Measurements from ENCODE around the gene C1orf105.

Gene C1orf105

DNA sequence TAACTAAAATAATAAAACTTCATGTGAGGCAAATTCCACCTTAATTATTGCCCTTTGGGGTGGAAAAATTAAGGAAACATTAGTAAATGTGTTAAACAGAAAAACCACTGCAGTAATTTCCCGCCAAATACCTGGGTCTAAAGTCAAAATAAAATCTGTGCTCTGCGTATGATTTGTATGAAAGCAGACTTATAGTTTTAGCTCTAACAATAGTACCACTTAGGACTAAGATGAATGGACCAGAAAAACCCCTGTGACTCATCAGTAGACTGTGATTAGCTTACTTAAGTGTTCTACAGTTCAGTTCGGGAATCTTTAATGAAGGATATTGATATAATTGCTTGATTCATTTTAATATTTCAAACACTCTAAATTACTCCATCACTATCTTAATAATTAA, 23.3 kb upstream of the C1orf105 start:
- DNase-seq (ENCODE audit: low spot score) = no peak

GRCh38 chr1:172397633-172398032, 22.9 kb upstream of the C1orf105 start:
- no peak for DNase-seq (ENCODE audit: low spot score)

DNA sequence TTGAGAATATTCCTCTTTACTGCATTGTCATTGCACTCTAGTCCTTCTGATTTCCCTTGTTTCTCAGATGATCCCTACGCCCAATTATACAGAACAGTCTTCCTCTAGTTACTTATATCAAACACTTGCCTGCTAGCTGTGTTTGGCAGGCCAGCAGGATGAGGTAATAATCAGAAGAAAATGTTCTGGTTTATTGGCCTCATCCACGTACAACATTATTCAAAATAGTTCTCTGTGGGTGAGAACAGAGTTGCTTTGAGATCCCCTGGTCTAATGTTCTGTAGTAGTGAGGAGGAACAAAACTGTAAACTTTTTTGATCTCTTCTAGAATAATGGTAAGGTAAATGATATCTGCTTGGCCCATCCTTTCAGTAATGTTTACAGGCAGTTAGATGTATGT, 22.3 kb upstream of the C1orf105 start:
- no peak for DNase-seq (ENCODE audit: low spot score)

DNA sequence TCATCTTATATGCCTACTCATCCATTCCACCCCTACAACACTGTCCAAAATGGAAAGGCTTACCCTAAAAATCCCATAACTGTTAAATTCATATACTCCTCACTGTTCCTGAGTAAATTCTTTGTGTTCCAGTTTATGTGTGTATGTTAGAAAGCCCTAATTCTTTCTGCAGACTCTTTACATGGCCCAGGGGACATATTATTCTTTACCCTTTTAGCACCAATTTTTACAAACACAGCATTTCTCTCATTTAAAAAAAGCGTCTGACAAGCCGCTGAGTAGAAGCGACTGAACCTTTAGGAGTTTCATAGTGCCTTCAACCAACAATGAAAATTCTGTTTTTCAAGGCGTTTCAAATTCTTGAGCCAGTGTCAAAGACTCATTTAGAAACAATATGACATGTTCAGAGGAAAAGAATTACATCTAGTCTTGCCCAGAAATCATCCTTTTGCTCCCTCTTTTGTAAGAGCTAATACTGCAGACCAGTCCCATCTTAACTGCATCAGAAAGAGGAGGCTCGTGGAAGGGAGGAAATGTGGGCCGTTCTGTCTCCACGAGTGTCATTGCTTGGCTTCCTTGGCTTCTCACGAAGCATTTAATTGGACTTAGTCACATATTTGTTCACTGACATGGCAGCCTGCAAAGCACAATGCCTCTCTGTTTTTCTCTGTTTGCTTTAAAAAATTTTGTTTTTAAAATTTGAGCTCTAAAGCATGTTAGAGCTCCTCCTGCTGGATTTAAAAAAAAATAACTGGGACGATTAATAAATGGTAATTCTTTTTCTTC, 21.3 kb upstream of the C1orf105 start:
- peak; percentile 88 for DNase-seq (ENCODE audit: low spot score)

DNA sequence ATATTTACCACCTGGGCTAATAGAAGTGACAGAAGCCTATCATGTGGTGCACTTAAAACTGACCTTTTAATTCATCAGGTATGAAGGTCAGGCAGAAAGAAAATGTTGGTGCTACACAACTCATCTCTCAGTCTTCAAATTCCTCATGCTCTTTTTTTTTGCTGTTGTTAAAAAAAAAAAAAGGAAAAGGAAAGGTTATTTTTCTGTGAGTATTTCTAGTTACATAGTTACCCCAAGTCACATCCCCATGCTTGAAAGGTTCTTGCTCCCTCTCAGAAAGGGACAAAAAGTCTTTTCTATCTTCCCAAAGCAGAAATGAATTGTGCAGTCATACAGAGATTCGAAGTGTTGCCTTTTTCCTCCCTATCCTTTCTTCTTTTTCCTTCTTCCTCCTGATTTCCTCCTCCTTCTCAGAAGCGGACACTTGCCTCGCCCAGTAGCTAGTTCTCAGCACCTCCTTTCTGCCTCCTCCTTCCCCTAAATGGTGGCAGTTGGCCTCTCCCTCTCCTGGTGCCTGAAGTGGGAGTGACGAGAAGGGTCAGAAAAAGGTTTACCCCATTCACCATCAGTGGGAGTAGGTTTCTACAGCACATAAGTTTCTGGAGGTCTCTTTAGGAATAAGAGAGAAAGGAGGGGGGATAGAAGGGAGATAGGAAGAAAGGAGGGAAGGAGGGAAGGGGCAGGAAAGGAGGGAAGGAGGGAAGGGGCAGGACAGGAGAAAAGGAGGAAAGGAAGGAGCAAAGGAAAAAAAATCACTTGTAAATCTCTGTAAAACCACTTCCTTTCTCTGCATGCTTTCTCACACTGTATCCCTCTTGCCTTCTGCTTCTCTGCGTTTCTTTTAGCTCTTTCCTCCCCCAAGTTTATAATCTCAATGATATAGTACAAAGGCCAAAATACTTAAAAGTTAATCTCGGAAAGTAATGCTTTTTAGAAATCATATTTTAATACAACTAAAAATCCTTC, 20.4 kb upstream of the C1orf105 start:
- DNase-seq (ENCODE audit: low spot score) = no peak

DNA sequence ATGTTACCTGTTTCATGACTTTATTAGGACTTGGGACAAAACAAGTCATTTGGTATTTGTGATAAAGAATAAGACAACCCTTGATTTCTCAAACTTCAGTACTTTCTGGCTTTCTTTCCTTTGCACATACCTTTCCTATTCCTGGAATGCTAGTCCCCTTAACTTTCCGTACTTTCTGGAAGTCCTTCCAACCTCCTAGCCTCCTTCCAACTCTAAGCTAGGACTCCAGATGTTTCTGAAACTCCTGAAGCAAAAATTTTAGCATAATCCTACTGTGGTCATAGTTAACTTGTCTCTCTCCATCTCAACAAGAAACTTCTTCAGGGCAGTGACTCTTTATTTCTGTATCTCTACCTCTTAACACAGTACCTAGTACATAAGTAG, 19.8 kb upstream of the C1orf105 start:
- no peak for DNase-seq (ENCODE audit: low spot score)

- DNase-seq (ENCODE audit: low spot score) = no peak
Observed at GRCh38 chr1:172401477-172401876, 19.0 kb upstream of the C1orf105 start.

DNA sequence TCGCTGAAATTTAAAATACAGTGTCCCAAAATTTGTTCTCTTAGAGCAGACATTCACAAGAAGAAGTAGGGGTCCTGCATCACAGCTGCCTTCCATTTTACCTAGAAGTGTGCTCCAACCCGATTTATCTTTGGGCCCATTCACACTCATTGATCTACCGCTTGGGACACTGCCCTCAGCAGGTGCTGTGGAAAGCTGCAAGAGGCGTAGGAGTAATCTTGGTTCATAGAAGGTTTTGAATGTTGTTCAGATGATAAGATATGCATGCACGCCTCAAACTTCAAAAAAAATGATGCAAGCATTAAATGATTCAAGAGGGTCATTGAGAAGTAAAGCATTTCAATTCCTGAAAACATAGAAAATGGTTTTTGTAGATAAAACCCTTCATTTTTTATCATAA, 18.6 kb upstream of the C1orf105 start:
- DNase-seq (ENCODE audit: low spot score) = no peak

GRCh38 chr1:172402878-172403569, 17.5 kb upstream of the C1orf105 start:
- DNase-seq (ENCODE audit: low spot score) = no peak

GRCh38 chr1:172404121-172404520, 16.4 kb upstream of the C1orf105 start:
- DNase-seq (ENCODE audit: low spot score) = no peak

- DNase-seq (ENCODE audit: low spot score) = no peak
Observed at GRCh38 chr1:172405912-172406311, 14.6 kb upstream of the C1orf105 start.

DNA sequence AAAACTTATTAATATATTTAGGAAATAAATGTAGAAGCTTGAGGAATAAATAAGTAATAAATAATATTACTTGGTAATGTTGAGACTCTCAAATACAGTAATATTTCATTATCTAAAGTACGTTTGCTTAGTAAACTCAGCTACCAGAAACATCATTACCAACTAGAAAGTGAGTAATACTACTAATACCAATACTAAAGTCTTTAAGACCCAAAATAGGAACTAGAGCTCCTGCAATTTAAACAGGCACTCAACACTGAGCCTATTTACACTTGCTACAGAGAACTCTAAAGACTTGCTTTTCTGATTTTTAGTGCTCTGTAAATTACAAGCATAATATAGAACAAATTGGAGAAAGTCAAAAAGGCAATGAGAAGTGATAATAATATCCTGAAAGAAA, 13.5 kb upstream of the C1orf105 start:
- no peak for DNase-seq (ENCODE audit: low spot score)

DNA sequence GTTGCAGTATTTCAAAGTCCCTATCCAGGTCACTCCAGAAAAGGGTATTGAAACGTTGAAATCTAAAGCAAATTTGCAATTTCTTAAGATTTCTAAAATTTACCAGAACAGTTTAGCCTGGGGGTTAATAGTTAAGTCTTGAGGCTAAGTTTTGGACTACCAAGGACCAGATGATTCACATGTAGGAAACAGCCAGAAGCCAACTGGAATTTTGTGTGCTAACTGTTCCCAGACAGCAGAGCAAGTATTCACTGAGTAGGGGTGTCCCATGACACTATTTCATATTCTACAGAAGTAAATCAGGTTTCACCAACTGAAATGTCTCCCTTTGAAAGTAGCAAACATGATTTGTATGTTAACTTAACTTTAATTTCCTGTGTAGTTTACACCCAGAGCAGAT, 11.5 kb upstream of the C1orf105 start:
- no peak for DNase-seq (ENCODE audit: low spot score)

- no peak for DNase-seq (ENCODE audit: low spot score)
Observed at GRCh38 chr1:172410027-172410426, 10.5 kb upstream of the C1orf105 start.

GRCh38 chr1:172411791-172412338, 8.6 kb upstream of the C1orf105 start:
- no peak for DNase-seq (ENCODE audit: low spot score)

DNA sequence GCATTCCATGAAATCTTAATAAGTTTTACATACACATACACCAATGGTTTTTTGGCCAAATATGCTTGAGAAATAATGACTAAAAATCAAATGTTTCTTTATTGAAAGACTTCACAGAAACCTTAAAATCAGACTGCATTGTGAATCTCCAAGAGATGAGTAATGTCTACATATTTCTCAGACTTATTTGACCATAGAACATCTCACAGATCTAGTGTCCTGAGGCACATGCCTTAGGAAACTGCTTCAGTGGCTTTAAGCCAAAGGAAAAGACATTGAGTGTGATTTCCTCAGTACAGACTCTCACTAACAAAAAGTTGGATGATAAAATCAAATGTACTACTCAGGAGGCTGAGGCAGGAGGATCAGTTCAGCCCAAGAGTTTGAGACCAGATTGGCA, 6.2 kb upstream of the C1orf105 start:
- no peak for DNase-seq (ENCODE audit: low spot score)

GRCh38 chr1:172416496-172417035, 3.9 kb upstream of the C1orf105 start:
- DNase-seq (ENCODE audit: low spot score) = no peak

DNA sequence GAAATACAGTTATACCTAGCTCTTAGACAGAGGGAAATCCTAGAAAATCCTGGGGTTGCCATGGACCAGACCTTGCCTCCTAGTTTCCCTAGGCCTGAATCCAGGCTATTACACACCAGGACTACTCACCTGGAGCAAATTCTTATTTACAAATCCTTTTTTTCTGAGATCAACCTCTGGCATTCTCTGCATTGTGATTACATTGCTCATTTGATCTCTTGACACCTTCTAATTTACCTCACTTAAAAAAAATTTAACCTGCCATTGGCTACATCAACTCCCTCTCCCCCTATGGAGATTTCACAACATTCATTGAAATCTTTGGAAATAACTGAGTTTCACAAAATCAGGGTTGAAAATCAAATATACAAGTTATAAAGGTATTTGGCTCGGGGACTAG, 2.9 kb upstream of the C1orf105 start:
- DNase-seq (ENCODE audit: low spot score) = no peak

DNA sequence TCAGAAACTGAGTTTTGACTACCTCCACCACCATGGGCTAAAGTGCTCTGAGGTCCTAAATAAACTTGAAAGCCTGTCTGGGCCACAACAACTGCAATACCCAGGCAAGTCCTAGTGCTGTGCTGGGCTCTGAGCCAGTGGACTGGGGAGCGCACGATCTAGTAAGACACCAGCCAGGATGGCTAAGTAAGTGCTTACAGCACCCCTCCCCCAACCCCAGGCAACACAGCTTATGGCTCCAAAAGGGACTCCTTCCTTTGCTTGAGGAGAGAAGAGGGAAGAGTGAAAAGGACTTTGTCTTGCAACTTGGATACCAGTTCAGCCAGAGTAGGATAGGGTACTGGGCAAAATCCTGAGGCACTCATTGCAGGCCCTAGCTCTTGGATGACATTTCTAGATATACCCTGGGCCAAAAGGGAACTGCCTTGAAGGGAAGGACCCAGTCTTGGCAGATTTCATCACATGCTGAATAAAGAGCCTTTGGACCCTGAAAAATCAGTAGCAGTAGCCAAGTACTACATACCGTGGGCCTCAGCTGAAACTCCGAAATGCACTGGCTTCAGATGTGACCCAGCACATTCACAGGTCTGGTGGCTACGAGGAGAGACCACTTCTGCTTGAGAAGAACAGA, 1.6 kb downstream of the C1orf105 start:
- DNase-seq (ENCODE audit: low spot score) = peak; percentile 62

- no peak for DNase-seq (ENCODE audit: low spot score)
Observed at GRCh38 chr1:172423336-172423735, 2.9 kb downstream of the C1orf105 start.

- DNase-seq (ENCODE audit: low spot score) = no peak
Observed at GRCh38 chr1:172425339-172425738, 4.9 kb downstream of the C1orf105 start.

Data from Ammon's horn (tissue), 1 donor.